NB4 (cell line): Measurements from ENCODE around the gene GRIK4.

Experiments
- DNase-seq: peaks from one replicate; pipeline ENCODE4 v3.0.0; 2010; ENCODE audit warnings: low read depth
- H3K4me3 ChIP-seq: one replicate; pipeline ENCODE4 v1.5.1; 2011; ENCODE audit warnings: mild to moderate bottlenecking, low read depth, low read length, moderate library complexity
- MYC ChIP-seq: IDR thresholded peaks from 2 replicates; pipeline ENCODE4 v1.6.1; 2011; ENCODE audit warnings: low read depth, low read length
- POLR2A ChIP-seq: IDR thresholded peaks from 2 replicates; pipeline ENCODE4 v1.6.1; 2011; ENCODE audit warnings: mild to moderate bottlenecking; ENCODE audit not compliant: insufficient read length; ENCODE audit errors: extremely low read depth
- TF ChIP-seq, protein P1 (sequence below): IDR thresholded peaks from one replicate; pipeline ENCODE4 v1.5.1; 2012; ENCODE audit warnings: low read depth, low read length
- TF ChIP-seq, protein P2 (sequence below): IDR thresholded peaks from 2 replicates; pipeline ENCODE4 v1.6.1; 2011; ENCODE audit warnings: low read depth, low read length

GRIK4 gene

DNA sequence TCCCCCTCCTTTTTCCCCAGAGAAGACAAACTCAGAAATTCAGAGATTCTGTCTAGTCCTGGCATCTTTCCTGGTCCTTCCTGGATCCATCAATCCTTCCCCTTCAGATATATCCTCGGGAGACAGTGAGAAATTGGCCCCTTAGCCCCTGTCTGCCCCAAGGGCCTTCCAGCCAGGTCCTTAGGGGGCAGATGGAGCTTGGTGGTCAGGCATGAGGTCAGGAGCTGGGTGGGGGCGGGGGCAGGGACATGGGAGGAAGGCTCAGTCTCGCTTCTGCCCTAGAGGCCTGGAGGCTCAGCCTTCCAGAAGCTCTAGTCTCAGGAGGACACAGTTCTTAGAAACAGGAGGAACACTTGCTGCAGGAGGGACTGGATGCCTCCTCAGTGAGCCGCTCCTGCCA is 304.6 kb downstream of the GRIK4 start:
- no peak for DNase-seq
- no peak for TF ChIP-seq MYC
- TF ChIP-seq, protein P1, sequence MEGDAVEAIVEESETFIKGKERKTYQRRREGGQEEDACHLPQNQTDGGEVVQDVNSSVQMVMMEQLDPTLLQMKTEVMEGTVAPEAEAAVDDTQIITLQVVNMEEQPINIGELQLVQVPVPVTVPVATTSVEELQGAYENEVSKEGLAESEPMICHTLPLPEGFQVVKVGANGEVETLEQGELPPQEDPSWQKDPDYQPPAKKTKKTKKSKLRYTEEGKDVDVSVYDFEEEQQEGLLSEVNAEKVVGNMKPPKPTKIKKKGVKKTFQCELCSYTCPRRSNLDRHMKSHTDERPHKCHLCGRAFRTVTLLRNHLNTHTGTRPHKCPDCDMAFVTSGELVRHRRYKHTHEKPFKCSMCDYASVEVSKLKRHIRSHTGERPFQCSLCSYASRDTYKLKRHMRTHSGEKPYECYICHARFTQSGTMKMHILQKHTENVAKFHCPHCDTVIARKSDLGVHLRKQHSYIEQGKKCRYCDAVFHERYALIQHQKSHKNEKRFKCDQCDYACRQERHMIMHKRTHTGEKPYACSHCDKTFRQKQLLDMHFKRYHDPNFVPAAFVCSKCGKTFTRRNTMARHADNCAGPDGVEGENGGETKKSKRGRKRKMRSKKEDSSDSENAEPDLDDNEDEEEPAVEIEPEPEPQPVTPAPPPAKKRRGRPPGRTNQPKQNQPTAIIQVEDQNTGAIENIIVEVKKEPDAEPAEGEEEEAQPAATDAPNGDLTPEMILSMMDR, result no peak
- no peak for TF ChIP-seq POLR2A
- TF ChIP-seq, protein P2, sequence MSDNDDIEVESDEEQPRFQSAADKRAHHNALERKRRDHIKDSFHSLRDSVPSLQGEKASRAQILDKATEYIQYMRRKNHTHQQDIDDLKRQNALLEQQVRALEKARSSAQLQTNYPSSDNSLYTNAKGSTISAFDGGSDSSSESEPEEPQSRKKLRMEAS, result no peak
- no peak overlapping the region for H3K4me3 ChIP-seq

DNA sequence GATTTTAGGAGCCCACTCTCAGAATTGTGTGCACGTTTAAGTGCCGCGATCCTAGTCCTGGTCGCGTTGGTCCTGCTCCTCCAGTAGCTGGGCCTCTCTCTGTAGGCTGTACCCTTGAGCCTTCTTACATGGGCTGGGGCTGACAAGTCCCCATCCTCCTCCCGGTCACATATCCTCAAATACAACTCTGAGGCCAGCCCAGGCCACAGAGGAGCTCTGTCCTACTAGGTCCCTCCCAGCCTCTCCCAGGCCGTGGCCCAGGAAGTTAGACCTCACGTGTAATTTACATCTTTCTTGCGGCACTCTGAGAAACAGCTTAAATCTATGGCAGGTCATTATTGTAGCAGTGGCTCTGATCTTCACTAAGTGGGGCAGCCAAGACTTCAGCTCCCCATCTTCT is 305.2 kb downstream of the GRIK4 start:
- DNase-seq, result no peak
- H3K4me3 ChIP-seq, result no peak overlapping the region
- TF ChIP-seq POLR2A (no peak), MYC (no peak)
- TF ChIP-seq, protein P1, result no peak
- TF ChIP-seq, protein P2, result no peak

DNA sequence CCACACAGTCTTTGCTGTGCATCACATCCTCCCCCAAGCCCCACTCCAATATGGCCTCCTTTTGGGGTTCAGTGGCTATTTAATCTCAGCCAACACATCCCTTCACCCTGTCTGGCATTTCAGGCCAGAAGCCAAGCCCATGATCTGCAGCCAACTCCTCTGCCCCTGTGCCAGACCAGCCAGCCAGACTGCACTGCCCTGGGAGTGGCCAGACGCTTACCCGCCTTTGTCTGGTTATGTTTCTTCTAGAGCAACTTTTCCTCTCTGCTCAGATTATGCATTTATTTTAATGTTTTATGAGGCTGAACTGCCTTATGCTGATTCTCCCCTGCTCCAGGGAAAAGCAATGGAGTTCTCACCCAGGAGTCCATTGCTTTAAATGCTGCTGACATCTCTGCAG is 305.6 kb downstream of the GRIK4 start:
- TF ChIP-seq, protein P2, result no peak
- TF ChIP-seq, protein P1, result no peak
- no peak for DNase-seq
- no peak overlapping the region for H3K4me3 ChIP-seq

GRCh38 chr11:120818097-120818496 is 306.5 kb downstream of the GRIK4 start:
- H3K4me3 ChIP-seq, result no peak overlapping the region
- TF ChIP-seq MYC, result no peak
- TF ChIP-seq, protein P2, result no peak
- TF ChIP-seq POLR2A, result no peak
- TF ChIP-seq, protein P1, result no peak
- DNase-seq, result no peak

DNA sequence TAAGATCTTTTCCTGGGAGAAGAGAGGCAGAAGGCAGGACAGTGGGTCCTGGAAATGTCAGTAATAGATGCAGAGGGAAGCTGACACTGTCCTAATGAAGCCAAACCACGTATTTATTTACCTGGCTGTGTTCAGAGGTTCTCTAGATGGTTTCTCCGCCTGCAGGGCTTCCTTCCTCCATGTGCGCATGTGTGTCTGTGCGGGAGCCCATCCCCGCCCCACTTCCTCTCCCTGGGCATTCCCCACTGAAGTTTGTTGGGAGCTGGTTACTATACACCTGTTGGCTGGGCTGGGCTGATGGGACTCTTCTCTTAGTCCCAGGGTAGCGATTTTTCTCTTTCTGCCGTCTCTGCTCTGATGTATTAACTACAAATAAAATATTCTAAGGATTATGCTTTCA is 307.5 kb downstream of the GRIK4 start:
- no peak overlapping the region for H3K4me3 ChIP-seq
- DNase-seq, result no peak
- TF ChIP-seq POLR2A (no peak), MYC (no peak)
- TF ChIP-seq, protein P2, result no peak
- TF ChIP-seq, protein P1, result no peak
